Measurements from ENCODE around the gene CHMP1B. TPM values are rescaled to one million over a fixed set of nuclear protein-coding genes. Genes with fewer than 3 reads are reported as not detected.

CHMP1B gene
- total and polyA plus RNA-seq, 9 of the 15 experiments (the other 6 are each of a cell fraction or from before 2014, with no cell fraction given): 12.3 to 29.9 (median 19.0) TPM

GRCh38 chr18:11851146-11851805, at the start of gene CHMP1B (continued):
- TF ChIP-seq, protein P1, sequence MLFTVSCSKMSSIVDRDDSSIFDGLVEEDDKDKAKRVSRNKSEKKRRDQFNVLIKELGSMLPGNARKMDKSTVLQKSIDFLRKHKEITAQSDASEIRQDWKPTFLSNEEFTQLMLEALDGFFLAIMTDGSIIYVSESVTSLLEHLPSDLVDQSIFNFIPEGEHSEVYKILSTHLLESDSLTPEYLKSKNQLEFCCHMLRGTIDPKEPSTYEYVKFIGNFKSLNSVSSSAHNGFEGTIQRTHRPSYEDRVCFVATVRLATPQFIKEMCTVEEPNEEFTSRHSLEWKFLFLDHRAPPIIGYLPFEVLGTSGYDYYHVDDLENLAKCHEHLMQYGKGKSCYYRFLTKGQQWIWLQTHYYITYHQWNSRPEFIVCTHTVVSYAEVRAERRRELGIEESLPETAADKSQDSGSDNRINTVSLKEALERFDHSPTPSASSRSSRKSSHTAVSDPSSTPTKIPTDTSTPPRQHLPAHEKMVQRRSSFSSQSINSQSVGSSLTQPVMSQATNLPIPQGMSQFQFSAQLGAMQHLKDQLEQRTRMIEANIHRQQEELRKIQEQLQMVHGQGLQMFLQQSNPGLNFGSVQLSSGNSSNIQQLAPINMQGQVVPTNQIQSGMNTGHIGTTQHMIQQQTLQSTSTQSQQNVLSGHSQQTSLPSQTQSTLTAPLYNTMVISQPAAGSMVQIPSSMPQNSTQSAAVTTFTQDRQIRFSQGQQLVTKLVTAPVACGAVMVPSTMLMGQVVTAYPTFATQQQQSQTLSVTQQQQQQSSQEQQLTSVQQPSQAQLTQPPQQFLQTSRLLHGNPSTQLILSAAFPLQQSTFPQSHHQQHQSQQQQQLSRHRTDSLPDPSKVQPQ (CRISPR knock-in tag; IDR thresholded peaks at IDR 0.05; ENCODE audit: borderline replicate concordance): no peak
- TF ChIP-seq MAZ (CRISPR knock-in tag; conservative IDR thresholded peaks at IDR 0.05 in 1 of 2, IDR thresholded peaks at IDR 0.05 in 1 of 2): peak; percentile 77 to 85; a peak in 3 of 4 replicates
- TF ChIP-seq E2F8 (IDR thresholded peaks at IDR 0.05; ENCODE audit: low read depth, partially characterized antibody): peak; percentile 88
- TF ChIP-seq GATAD2B (IDR thresholded peaks at IDR 0.05; ENCODE audit: borderline replicate concordance): peak; percentile 51; the same call in 1 of the 2 replicates
- TF ChIP-seq HDAC2 (IDR thresholded peaks at IDR 0.05): no peak
- TF ChIP-seq UBTF (IDR thresholded peaks at IDR 0.05; ENCODE audit: borderline replicate concordance in 1 of 2, low read depth in 2 of 2, low read length in 2 of 2): peak in 1 of 2 experiments; percentile 59; a peak in 2 of 4 replicates
- TF ChIP-seq ZNF12 (CRISPR knock-in tag; IDR thresholded peaks at IDR 0.05): no peak
- no peak for TF ChIP-seq ZNF354B (CRISPR knock-in tag; IDR thresholded peaks at IDR 0.05)
- peak; percentile 91 for TF ChIP-seq SUPT5H (IDR thresholded peaks at IDR 0.05)
- peak; percentile 37; the same call in 1 of the 2 replicates for TF ChIP-seq NFRKB (IDR thresholded peaks at IDR 0.05; ENCODE audit: low read depth)
- TF ChIP-seq FOSL1 (tag; conservative IDR thresholded peaks at IDR 0.05): peak; percentile 43; the same call in 1 of the 2 replicates
- peak; percentile 54; the same call in 1 of the 2 replicates for TF ChIP-seq ARID4B (CRISPR knock-in tag; IDR thresholded peaks at IDR 0.05)
- no peak for TF ChIP-seq KLF1 (tag; IDR thresholded peaks at IDR 0.05)
- peak; percentile 95 for TF ChIP-seq CXXC5 (CRISPR knock-in tag; IDR thresholded peaks at IDR 0.05)
- 0 out of 2 replicates have a peak, but pooled peaks have one; percentile 21 for TF ChIP-seq HLTF (IDR thresholded peaks at IDR 0.05)
- peak; percentile 42; the same call in 1 of the 2 replicates for TF ChIP-seq ZNF24 (IDR thresholded peaks at IDR 0.05)
